GM12878 (cell line): ENCODE results near the gene PSENEN. TPM values are rescaled to one million over a fixed set of nuclear protein-coding genes. Genes with fewer than 3 reads are reported as not detected.

ENCODE experiments used
- ATAC-seq: fragments of 200-7000 bp; cut with Tn5 transposase; 3 replicates; pipeline ENCODE4 v1.9.1; 2020; ENCODE audit warnings: mild to moderate bottlenecking, moderate library complexity
- BruUV-seq: library from RNA; stranded (reverse); fragments of 400-500 nt; replicated peaks from 2 replicates; lab custom pipeline; 2021; lab: Mats Ljungman, UMichigan
- CTCF ChIA-PET: fragments of 300-600 bp; sonication (Branson Sonifier 250); formaldehyde crosslinking; extraction: SDS; loops from one replicate; lab custom pipeline; 2021; ENCODE audit warnings: inconsistent platforms; lab: Yijun Ruan, JAX
- POLR2A ChIA-PET: fragments of 350-600 bp; formaldehyde crosslinking; extraction: SDS; loops from one replicate; lab custom pipeline; 2021; ENCODE audit warnings: inconsistent platforms; lab: Charles Lee
- RAD21 ChIA-PET: fragments of 300-600 bp; sonication (Branson Sonifier 250); formaldehyde crosslinking; loops from one replicate; lab custom pipeline; 2023; ENCODE audit warnings: antibody characterized with exemption; ENCODE audit not compliant: unreplicated experiment; lab: Charles Lee
- SMC1A ChIA-PET: fragments of 300-600 bp; sonication (Branson Sonifier 250); formaldehyde crosslinking; loops from one replicate; lab custom pipeline; 2023; ENCODE audit not compliant: unreplicated experiment, uncharacterized antibody; lab: Charles Lee
- DNase-seq: peaks from one replicate; pipeline ENCODE4 v3.0.0-alpha.2; 2011; ENCODE audit warnings: low read depth, low spot score
- FAIRE-seq: peaks from 3 replicates; lab custom pipeline; 2011; peaks lifted over from hg19 to GRCh38; lab: Jason Lieb, UNC
- H2AFZ ChIP-seq: 2 replicates; pipeline ENCODE4 v1.6.0; 2011; ENCODE audit warnings: low read depth, low read length, control low read depth; ENCODE audit not compliant: control insufficient read depth
- H3K27ac ChIP-seq: 2 replicates; pipeline ENCODE4 v1.5.1; 2011; ENCODE audit warnings: control low read depth; ENCODE audit not compliant: control insufficient read depth, insufficient read depth
- H3K27me3 ChIP-seq, 2 experiments: replicated peaks in 1 of 2; 2 replicates each; pipeline versions ENCODE4 v1.6.0 to v1.6.1; 2011; ENCODE audit warnings: low read length in 1 of 2; ENCODE audit not compliant: control insufficient read depth in 2 of 2, insufficient read depth in 2 of 2
- H3K36me3 ChIP-seq, 2 experiments: 2 replicates each; pipeline ENCODE4 v1.5.1; 2011; ENCODE audit warnings: low read length in 1 of 2; ENCODE audit not compliant: control insufficient read depth in 2 of 2, insufficient read depth in 2 of 2
- H3K4me1 ChIP-seq: 2 replicates; pipeline ENCODE4 v1.6.1; 2011; ENCODE audit warnings: mild to moderate bottlenecking, low read length, moderate library complexity, mixed read lengths; ENCODE audit not compliant: control insufficient read depth, insufficient read depth
- H3K4me2 ChIP-seq: 2 replicates; pipeline ENCODE4 v1.6.0; 2011; ENCODE audit warnings: control low read depth; ENCODE audit not compliant: control insufficient read depth, insufficient read depth
- H3K4me3 ChIP-seq: fragments of 200-600 bp; sonication (generic); 2 replicates; pipeline ENCODE4 v1.5.1; 2016
- H3K79me2 ChIP-seq: 2 replicates; pipeline ENCODE4 v1.6.0; 2011; ENCODE audit warnings: low read length; ENCODE audit not compliant: control insufficient read depth, insufficient read depth
- H3K9ac ChIP-seq: 2 replicates; pipeline ENCODE4 v1.8.0; 2011; ENCODE audit warnings: low read length, control low read depth, mixed read lengths; ENCODE audit not compliant: control insufficient read depth, insufficient read depth
- H3K9me3 ChIP-seq: replicated peaks from 3 replicates; pipeline ENCODE4 v1.5.1; 2011; ENCODE audit warnings: mild to moderate bottlenecking, low read length; ENCODE audit not compliant: control insufficient read depth, insufficient read depth
- H4K20me1 ChIP-seq: 2 replicates; pipeline ENCODE4 v1.6.0; 2011; ENCODE audit not compliant: control insufficient read depth, insufficient read depth
- WGBS: methylation state at CpG from one replicate; pipeline ENCODE4 v1.1.6; 2016; ENCODE audit warnings: low lambda C conversion rate; ENCODE audit not compliant: insufficient replicate concordance, insufficient coverage; ENCODE audit errors: missing lambda C conversion rate; 5-methylcytosine and 5-hydroxymethylcytosine counted together
- in situ Hi-C: fragments of 300-500 bp; cut with MboI; formaldehyde crosslinking; loops from 9 replicates; pipeline ENCODE4 v1.14.3; 2018; ENCODE audit warnings: mixed read lengths
- intact Hi-C: fragments of 100-400 bp; cut with micrococcal nuclease; formaldehyde crosslinking; loops from one replicate; pipeline ENCODE4 v1.14.2; 2022; ENCODE audit not compliant: unreplicated experiment
- polyA plus RNA-seq, 11 experiments: library from polyadenylated mRNA; depleted of rRNA in 4 of 11; unstranded in 6 of 11; stranded (reverse) in 5 of 11; fragments of >200 nt; fragmentation: Nextera tagmentation in 4 of 11; fragmentation: Illumina TruSeq in 1 of 11; extraction: Ambion mirVana in 4 of 11; extraction: Trizol in 1 of 11; gene quantifications; 1 replicate in 1 of 11; 2 replicates in 10 of 11; pipeline versions ENCODE4 v1.2.1 to v1.2.3, GENCODE V29; 2011 to 2016; ENCODE audit warnings: inconsistent platforms in 2 of 11, missing spikeins in 2 of 11, low read depth in 1 of 11
- total RNA-seq, 4 experiments: library from RNA; depleted of rRNA in 3 of 4; stranded (reverse); fragments of >200 nt in 3 of 4; fragmentation: Illumina TruSeq in 1 of 4; extraction: Trizol in 1 of 4; gene quantifications; 2 replicates each; pipeline versions ENCODE4 v1.2.1 to v1.2.3, GENCODE V29; 2013 to 2021
- TF ChIP-seq, protein P1 (sequence below): fragments of 450-650 bp; IDR thresholded peaks from 2 replicates; pipeline ENCODE4 v1.6.1; 2017; ENCODE audit warnings: antibody characterized with exemption, mild to moderate bottlenecking, moderate library complexity
- TF ChIP-seq, protein P2 (sequence below): fragments of 450-650 bp; IDR thresholded peaks from 2 replicates; pipeline ENCODE4 v1.6.1; 2017; ENCODE audit warnings: mild to moderate bottlenecking, low read depth, inconsistent platforms; ENCODE audit not compliant: poor library complexity, severe bottlenecking

PSENEN gene
- total and polyA plus RNA-seq, 10 of the 15 experiments (the other 5 are each of a cell fraction or from before 2014, with no cell fraction given): 14.4 to 178 (median 43.5) TPM

DNA sequence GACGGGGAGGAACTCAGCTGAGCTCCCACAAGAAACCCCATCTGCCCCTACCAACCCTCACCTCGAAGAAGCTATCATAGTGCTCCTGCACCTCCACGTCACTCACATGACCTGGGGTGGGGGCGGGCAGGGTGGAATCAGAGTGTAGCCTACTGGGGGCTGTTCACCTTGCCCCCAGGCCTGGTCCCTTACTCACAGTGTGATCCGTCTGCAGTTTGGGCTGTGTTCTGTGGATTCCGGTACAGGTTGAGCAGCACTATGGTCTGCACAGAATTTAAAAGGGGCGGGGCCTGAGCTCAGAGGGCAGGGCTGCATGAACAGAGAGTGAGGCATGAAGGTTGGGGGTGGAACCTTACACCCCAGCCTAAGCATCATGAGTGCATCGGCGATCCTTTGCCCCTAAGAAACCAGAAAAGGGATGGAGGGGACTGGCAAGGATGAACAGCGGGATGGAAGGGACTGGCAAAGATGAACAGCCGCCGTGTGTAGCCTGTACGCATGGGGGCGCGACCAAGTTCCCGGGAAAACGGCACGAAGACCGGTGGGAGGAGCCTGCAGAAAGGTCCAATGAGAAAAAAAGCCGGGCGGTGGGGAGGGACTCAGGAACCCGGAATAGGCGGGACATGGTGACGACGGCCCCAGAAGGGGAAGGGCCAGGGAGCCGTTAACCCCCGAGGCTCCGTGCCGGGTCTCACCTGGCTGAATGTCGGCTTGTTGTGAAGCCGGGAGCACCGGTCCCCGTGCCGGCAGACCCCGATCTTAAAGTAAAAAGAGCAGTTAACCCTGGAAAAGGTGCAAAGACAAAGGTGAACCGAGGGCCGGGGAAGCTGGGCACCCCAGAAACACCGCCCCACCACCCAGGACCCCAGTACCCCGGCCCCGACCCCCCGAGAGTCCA lies 772 bp upstream of the PSENEN start (continued):
- TF ChIP-seq, protein P1, sequence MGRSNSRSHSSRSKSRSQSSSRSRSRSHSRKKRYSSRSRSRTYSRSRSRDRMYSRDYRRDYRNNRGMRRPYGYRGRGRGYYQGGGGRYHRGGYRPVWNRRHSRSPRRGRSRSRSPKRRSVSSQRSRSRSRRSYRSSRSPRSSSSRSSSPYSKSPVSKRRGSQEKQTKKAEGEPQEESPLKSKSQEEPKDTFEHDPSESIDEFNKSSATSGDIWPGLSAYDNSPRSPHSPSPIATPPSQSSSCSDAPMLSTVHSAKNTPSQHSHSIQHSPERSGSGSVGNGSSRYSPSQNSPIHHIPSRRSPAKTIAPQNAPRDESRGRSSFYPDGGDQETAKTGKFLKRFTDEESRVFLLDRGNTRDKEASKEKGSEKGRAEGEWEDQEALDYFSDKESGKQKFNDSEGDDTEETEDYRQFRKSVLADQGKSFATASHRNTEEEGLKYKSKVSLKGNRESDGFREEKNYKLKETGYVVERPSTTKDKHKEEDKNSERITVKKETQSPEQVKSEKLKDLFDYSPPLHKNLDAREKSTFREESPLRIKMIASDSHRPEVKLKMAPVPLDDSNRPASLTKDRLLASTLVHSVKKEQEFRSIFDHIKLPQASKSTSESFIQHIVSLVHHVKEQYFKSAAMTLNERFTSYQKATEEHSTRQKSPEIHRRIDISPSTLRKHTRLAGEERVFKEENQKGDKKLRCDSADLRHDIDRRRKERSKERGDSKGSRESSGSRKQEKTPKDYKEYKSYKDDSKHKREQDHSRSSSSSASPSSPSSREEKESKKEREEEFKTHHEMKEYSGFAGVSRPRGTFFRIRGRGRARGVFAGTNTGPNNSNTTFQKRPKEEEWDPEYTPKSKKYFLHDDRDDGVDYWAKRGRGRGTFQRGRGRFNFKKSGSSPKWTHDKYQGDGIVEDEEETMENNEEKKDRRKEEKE: no peak

DNA sequence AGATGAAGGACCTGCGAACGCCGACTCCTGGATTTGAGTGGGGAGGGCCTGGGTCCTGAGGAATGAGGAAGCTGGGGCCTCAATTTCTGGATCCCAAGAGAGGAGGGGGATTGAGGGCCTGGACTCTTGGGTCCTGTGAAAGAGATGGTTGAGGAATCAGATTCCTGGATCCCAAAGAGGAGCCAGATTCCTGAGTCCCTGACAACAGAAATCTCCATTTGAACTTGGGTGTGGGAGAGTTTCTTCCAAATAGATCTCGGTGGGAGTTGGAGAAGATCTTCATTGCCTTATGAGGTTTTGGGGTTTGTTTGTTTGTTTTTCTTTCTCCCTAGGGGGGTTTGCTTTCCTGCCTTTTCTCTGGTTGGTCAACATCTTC lies 624 bp downstream of the PSENEN start:
- ChIA-PET CTCF (interaction anchor here (0.6 to 4.3 kb wide), 6 partner anchors 32 to 315 kb away, joined by 3 to 18 read pairs (median 6); no protein-coding TSS in a partner anchor), POLR2A (interaction anchor here (0.9 to 7.1 kb wide), 6 partner anchors 11 to 183 kb away, joined by 3 to 91 read pairs (median 14); partner anchors contain the start of genes HSPB6 and PROSER3), RAD21 (interaction anchor here (0.9 to 2.3 kb wide), 5 partner anchors 11 to 185 kb away, joined by 3 to 9 read pairs (median 7); partner anchors contain the start of gene HSPB6), SMC1A (interaction anchor here (0.6 to 2.0 kb wide), 5 partner anchors 30 to 360 kb away, joined by 3 to 14 read pairs (median 3); no protein-coding TSS in a partner anchor)
- H3K79me2 ChIP-seq: peaks cover 29% of the 10 kb centered on the region
- 0 out of 4 replicates have a peak, but pooled peaks cover 0 to 4% of the 10 kb centered on the region in 2 experiments for H3K36me3 ChIP-seq
- no peaks in the 10 kb centered on the region for H4K20me1 ChIP-seq
- 0% methylated on average over 4 of the region's 4 CpGs for WGBS
- H3K4me2 ChIP-seq: peak overlapping the region; percentile 94
- BruUV-seq: no TSS peak
- peak overlapping the region; percentile 84 for H3K9ac ChIP-seq
- peak overlapping the region; percentile 92 for H3K4me3 ChIP-seq
- no peaks in the 10 kb centered on the region for H3K9me3 ChIP-seq
- H2AFZ ChIP-seq: no peak overlapping the region
- intact Hi-C loops: no loop called here
- peak overlapping the region; percentile 80 for H3K27ac ChIP-seq
- no peaks in the 10 kb centered on the region for H3K27me3 ChIP-seq
- no peak for FAIRE-seq
- no peak for ATAC-seq
- TF ChIP-seq, protein P2, sequence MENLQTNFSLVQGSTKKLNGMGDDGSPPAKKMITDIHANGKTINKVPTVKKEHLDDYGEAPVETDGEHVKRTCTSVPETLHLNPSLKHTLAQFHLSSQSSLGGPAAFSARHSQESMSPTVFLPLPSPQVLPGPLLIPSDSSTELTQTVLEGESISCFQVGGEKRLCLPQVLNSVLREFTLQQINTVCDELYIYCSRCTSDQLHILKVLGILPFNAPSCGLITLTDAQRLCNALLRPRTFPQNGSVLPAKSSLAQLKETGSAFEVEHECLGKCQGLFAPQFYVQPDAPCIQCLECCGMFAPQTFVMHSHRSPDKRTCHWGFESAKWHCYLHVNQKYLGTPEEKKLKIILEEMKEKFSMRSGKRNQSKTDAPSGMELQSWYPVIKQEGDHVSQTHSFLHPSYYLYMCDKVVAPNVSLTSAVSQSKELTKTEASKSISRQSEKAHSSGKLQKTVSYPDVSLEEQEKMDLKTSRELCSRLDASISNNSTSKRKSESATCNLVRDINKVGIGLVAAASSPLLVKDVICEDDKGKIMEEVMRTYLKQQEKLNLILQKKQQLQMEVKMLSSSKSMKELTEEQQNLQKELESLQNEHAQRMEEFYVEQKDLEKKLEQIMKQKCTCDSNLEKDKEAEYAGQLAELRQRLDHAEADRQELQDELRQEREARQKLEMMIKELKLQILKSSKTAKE: no peak
- peaks cover 35% of the 10 kb centered on the region for H3K4me1 ChIP-seq
- in situ Hi-C loops: no loop called here
- no peak for DNase-seq
